Activated naive CD8-positive, alpha-beta T cell (primary cell): ENCODE measurements around the gene NCOA3.

Experiments
- H3K27ac Mint-ChIP-seq: one replicate; pipeline ENCODE4 v1.8.0; 2021; ENCODE audit warnings: mixed read lengths
- H3K27me3 Mint-ChIP-seq: one replicate; pipeline ENCODE4 v1.8.0; 2021; ENCODE audit warnings: mixed read lengths
- H3K36me3 Mint-ChIP-seq: one replicate; pipeline ENCODE4 v1.8.0; 2021; ENCODE audit warnings: mixed read lengths
- H3K4me1 Mint-ChIP-seq: one replicate; pipeline ENCODE4 v1.8.0; 2021; ENCODE audit warnings: low read depth, mixed read lengths
- H3K4me3 Mint-ChIP-seq: one replicate; pipeline ENCODE4 v1.8.0; 2021; ENCODE audit warnings: mild to moderate bottlenecking, mixed read lengths
- H3K9me3 Mint-ChIP-seq: one replicate; pipeline ENCODE4 v1.8.0; 2021; ENCODE audit warnings: low read depth, mixed read lengths

The NCOA3 gene

DNA sequence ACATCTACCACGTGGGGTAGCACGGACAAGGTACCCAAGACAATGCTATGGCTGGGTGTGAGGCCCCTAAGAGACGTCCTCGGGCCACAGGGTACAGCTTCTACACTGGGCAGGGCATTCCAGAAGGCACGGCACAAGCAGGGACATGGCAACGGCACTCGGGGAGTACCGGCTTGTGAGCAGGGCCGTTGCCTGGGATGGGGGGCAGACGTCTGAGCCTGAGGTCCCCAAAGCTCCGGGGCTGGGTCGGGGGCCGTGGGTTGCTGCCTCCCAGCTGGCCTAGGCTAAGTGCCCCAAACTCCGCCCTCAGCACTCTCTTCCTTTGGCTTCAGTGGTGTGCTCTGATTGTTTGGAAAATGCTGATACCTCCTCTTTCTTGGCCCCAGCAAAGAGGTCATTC is 173.0 kb downstream of the NCOA3 start:
- H3K36me3 Mint-ChIP-seq: no peaks in the 10 kb centered on the region
- no peaks in the 10 kb centered on the region for H3K4me1 Mint-ChIP-seq
- H3K4me3 Mint-ChIP-seq: no peak overlapping the region
- no peak overlapping the region for H3K27ac Mint-ChIP-seq
- H3K27me3 Mint-ChIP-seq: no peaks in the 10 kb centered on the region
- no peaks in the 10 kb centered on the region for H3K9me3 Mint-ChIP-seq

DNA sequence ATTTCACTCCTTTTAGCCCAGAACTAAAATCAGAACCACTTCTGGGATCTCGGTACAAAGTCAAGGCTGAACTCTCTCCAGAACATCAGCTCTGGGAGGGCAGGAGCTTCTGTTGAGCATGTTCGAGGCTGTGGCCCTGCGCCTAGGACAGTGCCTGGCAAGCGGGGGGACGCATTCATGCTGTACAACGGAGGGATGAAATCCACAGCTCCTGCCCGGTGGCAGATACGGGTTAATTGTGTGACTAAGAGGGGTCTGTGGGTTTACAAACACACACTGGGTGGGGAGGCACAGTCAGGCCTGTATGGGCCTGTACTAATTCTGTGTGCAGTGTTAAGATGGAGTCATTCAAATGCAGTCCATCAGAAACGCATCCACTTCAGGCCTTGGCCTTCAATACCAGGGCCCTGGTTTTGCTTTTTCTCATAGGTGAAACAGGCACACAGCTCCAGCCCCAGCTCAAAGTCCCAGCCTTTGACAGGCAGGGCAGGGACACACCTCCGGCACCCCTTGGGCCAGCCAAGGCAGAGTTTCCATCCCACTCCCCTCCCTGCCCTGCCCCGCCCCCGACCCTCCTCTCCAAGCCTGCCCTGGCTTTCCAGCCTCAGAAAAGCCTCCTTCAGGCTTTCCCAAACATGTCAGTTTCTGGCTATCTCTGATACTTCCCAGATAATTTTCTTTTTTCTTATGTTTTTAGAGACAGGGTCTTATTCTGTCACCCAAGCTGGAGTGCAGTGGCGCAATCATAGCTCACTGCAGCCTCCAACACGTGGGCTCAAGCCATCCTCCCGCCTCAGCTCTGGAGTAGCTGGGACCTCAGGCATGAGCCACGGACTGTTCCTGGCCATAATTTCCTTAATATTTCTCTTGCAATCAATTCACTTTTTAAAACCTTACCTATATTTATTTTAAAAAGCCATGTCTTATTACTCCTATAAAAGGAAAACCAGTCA is 173.8 kb downstream of the NCOA3 start:
- H3K4me1 Mint-ChIP-seq: no peaks in the 10 kb centered on the region
- H3K36me3 Mint-ChIP-seq: no peaks in the 10 kb centered on the region

DNA sequence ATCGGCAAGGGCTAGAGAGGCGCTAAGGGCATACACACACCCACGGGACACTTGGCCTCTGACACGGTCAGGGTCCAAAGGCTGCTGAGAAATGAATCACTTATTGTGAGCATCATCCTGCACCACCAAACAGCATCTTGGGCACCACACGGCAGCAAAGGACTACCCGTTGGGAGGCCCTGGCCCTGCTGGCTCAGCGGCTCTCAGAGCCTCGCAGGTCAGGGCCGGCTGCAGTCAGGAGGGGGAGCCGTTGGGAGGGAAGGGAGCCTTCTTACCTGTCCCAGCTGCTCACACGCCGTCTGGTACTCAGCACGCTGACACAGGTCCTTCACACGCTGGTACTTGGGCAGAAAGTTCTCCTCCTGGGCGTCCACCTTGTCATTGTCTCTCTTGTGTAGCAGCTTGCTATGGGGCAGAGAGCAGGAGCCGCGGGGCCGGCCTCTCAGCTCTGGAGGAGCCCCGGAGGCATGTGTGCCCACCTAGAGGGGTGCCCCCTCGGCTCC is 174.6 kb downstream of the NCOA3 start:
- no peaks in the 10 kb centered on the region for H3K9me3 Mint-ChIP-seq

More for the DNA sequence above, 173.8 kb downstream of the NCOA3 start:
- Mint-ChIP-seq H3K27ac (no peak overlapping the region), H3K9me3 (no peaks in the 10 kb centered on the region), H3K27me3 (no peaks in the 10 kb centered on the region), H3K4me3 (no peak overlapping the region)

DNA sequence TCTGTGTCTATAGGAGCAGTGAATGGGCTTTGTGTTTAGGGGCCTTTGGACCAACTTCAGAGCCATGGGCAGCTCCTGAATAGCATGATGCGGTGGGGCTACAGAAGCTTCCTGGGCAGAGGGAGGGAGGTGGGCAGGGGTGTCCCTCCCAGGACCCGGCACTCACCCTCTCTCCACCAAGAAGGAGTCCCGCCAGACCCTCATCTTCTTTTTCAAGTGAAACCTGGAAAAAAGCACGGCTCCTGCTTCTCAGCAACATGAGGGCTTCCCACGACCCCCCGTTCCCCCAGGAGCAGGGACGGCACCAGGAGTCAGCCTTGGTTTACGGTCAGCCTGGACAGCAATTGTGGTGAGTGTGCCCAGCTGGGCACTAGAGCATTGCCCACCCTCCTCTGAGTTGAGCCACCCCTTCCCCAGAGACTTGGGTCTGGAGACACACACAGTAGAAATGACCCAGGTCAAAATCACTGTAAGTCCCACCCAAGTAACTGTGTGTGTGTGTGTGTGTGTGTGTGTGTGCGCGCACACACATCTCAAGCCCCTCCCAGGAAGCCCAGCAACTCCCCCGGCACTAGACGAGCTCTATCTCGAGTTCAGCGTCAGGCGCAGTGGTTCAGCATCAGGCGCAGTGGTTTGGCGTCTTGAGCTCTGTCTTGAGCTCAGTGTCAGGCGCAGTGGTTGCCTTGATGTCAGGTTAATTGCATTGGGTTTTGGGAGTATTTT is 175.4 kb downstream of the NCOA3 start:
- peak overlapping the region; percentile 5 for H3K27ac Mint-ChIP-seq
- H3K4me3 Mint-ChIP-seq: no peak overlapping the region

More for the DNA sequence above, 174.6 kb downstream of the NCOA3 start:
- H3K36me3 Mint-ChIP-seq: no peaks in the 10 kb centered on the region
- no peak overlapping the region for H3K27ac Mint-ChIP-seq
- H3K4me3 Mint-ChIP-seq: no peak overlapping the region
- H3K27me3 Mint-ChIP-seq: no peaks in the 10 kb centered on the region
- no peaks in the 10 kb centered on the region for H3K4me1 Mint-ChIP-seq

DNA sequence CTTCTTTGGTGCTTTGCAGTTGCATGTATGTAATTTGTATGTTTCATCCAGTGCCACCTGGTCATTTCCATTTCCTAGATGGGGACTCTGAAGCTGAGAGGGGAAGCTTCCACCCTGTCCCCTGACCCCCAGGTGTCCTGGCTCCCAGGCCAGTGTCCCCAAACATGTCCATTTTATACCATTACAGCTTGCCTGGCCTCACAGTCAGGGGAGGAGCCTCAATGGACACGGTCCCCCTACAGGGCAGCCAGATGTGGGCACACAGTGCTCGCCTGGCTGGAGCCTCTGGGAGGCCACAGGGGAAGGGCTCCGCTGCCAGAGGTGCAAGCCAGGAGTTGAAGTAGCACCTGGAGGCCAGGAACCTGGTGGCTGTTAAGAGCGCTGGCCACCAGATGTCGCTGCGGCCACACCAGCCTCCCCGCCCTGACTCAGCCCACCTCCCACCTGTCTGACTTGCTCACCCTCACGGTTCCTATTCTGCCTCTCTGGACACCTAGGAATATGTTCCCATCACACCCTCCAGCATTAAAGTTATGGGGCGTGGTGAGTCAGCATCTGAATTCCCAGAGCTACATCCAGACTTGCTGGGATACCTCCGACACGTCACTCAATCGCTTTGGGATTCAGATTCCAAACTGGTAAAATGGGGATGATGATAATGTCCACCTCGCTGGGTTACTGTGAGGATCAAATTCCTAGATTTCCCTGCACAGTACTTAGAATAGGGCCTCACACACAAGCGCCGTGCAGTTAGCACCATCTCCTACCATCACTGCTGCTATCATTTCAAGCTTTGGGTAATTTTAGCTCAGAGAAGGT is 176.2 kb downstream of the NCOA3 start:
- H3K4me3 Mint-ChIP-seq: no peak overlapping the region
- no peaks in the 10 kb centered on the region for H3K27me3 Mint-ChIP-seq
- peak overlapping the region; percentile 5 for H3K27ac Mint-ChIP-seq
- no peaks in the 10 kb centered on the region for H3K4me1 Mint-ChIP-seq
- no peaks in the 10 kb centered on the region for H3K9me3 Mint-ChIP-seq
- no peaks in the 10 kb centered on the region for H3K36me3 Mint-ChIP-seq

More for the DNA sequence above, 175.4 kb downstream of the NCOA3 start:
- H3K27me3 Mint-ChIP-seq: no peaks in the 10 kb centered on the region
- H3K4me1 Mint-ChIP-seq: no peaks in the 10 kb centered on the region
- H3K9me3 Mint-ChIP-seq: no peaks in the 10 kb centered on the region
- no peaks in the 10 kb centered on the region for H3K36me3 Mint-ChIP-seq

DNA sequence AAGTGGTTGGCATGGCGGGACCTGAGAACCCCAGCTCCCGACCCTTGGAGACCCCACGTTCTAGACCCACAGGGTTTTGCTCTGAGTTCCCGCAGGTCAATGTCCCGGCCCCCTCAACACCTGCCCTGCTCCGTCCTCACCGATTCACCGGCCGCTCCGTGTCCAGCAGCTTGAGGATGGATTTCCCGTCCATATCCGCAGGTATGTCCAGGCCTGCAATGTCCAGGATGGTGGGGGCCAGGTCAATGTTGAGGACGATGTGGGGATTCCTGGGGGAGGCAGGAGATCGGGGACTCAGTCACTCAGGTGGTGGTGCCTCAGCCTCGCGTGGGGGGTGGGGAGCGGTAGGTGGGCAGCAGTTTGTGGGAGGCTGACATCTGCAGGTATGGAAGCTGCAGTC is 176.8 kb downstream of the NCOA3 start:
- Mint-ChIP-seq H3K27ac (no peak overlapping the region), H3K9me3 (no peaks in the 10 kb centered on the region), H3K4me1 (no peaks in the 10 kb centered on the region), H3K27me3 (no peaks in the 10 kb centered on the region), H3K4me3 (no peak overlapping the region), H3K36me3 (no peaks in the 10 kb centered on the region)

DNA sequence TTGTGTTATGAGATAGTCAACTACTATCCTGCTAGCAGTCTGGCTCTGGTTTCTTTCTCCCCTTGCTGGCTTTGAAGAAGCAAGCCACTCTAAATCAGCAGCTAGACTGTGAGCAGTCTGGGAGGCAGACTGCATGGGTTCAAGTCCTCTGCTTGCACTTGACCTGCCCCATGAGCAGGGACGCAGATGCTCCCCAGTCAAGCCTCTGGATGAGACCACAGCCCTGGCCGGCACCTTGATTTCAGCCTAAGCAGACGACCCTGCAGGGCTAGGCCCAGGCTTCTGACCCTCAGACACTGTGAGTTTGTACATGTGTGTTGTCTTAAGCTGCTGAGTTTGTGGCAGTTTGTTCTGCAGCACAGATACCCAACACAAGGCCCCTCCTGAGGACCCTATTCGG is 177.8 kb downstream of the NCOA3 start:
- H3K9me3 Mint-ChIP-seq: no peaks in the 10 kb centered on the region
- no peak overlapping the region for H3K4me3 Mint-ChIP-seq
- no peaks in the 10 kb centered on the region for H3K4me1 Mint-ChIP-seq
- no peaks in the 10 kb centered on the region for H3K36me3 Mint-ChIP-seq
- no peak overlapping the region for H3K27ac Mint-ChIP-seq
- no peaks in the 10 kb centered on the region for H3K27me3 Mint-ChIP-seq

DNA sequence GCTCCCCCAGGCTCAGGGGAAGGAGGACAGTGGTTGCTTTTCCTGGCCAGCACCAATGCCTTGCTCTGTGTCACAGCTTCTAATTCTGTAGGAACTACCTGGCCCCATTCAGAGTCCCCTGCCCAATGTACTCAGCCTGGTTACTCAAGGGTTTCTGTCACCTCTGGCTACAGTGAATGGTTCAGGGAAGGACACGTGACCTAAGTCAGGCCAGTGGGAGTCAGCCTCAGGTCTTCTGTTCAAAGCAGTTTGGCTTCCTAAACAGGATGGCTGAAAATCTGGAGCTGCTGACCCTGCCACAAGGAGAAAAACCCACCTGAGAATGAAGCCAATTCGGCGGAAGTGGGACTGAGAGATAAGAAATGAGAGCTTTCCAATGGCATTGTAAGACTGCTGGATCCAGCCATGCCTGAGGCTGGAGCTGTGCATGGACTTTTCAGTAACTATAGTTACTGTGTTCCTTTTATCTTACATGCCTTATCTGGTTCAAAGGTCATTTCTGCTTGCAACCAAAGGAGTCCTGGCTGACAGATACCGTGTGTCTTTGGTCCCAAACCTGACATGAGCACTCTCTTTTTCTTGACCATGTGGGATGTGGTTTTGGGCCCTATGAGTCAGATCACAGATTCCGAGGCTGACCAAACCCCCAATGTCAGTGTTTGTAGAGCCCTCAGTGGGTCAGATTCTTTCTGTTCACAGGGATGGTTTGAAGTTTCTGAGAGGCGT is 179.3 kb downstream of the NCOA3 start:
- Mint-ChIP-seq H3K27ac (no peak overlapping the region), H3K27me3 (no peaks in the 10 kb centered on the region), H3K9me3 (no peaks in the 10 kb centered on the region), H3K4me1 (no peaks in the 10 kb centered on the region), H3K36me3 (no peaks in the 10 kb centered on the region), H3K4me3 (no peak overlapping the region)

DNA sequence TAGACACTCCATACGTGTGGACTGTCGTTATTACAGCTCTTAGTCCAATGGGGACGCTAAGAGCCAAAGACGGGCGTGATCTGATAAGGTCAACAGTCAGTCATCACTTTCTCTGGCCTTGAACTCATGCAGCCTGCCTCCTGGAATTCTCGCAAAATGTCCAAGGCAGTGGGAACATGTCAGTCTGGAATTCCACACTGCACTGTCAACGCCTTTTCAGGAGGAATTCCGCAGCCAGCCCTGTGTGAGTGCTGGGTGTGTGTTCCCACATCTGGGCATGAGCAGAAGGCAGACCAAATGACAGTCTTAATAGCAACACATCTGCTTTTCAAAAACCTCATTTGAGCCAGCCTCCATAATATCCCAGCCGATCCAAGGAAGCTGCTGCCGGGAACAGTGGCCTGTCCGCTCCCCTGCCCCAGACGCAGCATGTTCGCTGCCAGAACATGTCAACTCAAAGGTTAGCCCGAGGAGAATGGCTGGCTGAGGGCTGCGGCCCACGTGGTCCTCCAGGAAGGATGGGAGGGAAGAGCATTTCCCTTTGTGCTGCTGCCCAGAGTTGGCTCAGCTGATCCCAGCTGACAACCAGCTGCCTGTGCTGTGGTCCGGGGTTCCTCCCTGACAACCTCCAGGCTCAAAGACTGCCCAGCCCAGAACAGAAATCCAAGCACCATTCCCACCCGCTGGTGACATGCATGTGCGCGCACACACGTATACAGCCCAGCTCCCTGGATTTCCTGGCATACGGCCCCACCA is 180.5 kb downstream of the NCOA3 start:
- Mint-ChIP-seq H3K4me1 (no peaks in the 10 kb centered on the region), H3K4me3 (no peak overlapping the region), H3K36me3 (no peaks in the 10 kb centered on the region), H3K9me3 (no peaks in the 10 kb centered on the region), H3K27ac (no peak overlapping the region), H3K27me3 (no peaks in the 10 kb centered on the region)

DNA sequence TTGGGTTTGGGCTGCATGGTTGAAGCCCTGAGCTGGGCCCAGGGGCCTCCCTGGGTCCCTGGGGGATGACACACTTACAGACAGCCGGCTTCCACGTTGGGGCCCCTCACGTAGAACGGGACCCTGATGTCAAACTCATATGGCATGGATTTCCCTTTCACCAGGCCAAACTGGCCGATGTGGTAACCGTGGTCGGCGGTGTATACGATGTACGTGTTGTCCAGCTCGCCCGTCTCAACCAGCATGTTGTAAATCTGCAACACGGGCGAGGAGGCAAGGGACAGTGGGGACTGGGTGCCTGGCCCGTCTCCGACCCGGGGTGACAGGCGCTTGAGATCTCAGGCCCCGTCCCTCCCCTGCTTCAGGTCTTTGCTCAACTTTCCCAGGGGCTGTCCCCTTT is 181.2 kb downstream of the NCOA3 start:
- Mint-ChIP-seq H3K36me3 (no peaks in the 10 kb centered on the region), H3K4me3 (no peak overlapping the region), H3K9me3 (no peaks in the 10 kb centered on the region), H3K4me1 (no peaks in the 10 kb centered on the region), H3K27ac (no peak overlapping the region), H3K27me3 (no peaks in the 10 kb centered on the region)

DNA sequence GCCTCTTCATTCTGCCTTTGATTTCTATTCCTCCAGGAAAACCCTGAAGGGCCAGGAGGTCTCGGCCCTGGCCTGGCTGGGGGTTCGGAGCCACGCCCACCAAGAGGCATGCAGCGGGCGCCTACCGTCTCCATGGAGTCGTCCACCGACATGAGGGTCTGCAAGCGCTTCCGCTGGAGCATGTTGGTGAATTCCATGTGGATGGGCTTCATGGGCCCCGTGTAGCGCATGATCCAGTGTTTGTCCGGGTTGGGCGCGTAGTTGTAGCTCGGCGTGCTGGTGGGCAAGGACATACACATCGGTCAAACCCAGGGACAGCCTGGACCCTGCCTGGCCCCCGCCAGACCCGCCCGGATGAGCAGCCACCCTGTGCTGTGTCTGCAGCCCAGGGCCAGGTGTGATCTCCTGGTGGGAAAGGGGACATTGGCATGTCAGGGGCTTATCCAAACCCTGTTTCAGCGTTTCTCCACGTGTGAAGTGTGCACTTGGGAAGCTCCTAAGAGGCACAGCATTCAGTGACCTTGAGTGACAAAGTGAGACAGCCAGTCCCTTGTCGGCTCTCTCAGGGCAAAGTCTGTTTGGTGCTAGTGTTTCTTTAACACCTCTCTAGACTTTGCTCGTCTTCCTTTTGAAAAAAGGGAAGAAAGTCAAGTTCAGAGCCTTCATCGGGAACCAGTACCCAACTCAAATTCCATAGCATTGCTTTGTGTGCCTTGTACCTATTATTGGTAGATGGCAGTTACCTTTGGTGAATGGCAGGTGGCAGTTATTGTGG is 182.8 kb downstream of the NCOA3 start:
- H3K27me3 Mint-ChIP-seq: no peaks in the 10 kb centered on the region
- H3K36me3 Mint-ChIP-seq: no peaks in the 10 kb centered on the region
- H3K4me3 Mint-ChIP-seq: no peak overlapping the region
- no peak overlapping the region for H3K27ac Mint-ChIP-seq
- no peaks in the 10 kb centered on the region for H3K4me1 Mint-ChIP-seq
- no peaks in the 10 kb centered on the region for H3K9me3 Mint-ChIP-seq

DNA sequence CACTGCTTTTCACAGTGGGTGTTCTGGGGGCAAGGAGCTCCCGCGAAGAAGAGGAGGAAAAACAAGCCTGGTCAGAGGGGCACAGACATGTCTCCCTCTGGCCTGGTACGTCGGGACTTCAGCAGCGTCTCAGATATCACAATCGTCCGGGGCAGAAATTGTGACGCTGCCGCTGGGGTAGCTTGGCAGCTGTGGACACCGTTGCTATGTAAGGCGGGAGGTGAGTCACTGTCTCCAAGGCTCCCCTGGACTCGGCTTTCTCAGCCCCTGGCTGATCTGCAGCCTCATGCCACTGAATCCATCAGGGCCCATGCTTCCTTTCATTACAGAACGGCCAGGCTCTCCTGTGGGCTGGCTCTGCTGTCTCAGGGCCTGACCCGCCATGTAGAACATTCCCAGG is 184.9 kb downstream of the NCOA3 start:
- Mint-ChIP-seq H3K9me3 (peaks cover 6% of the 10 kb centered on the region), H3K27ac (no peak overlapping the region), H3K36me3 (peaks cover 8% of the 10 kb centered on the region), H3K27me3 (no peaks in the 10 kb centered on the region), H3K4me3 (no peak overlapping the region), H3K4me1 (no peaks in the 10 kb centered on the region)
